Epidermal melanocyte (primary cell): ENCODE results near the gene ASTN2.

ENCODE experiments used
- DNase-seq: peaks from one replicate; pipeline ENCODE4 v3.0.0; 2011; ENCODE audit warnings: low spot score; ENCODE audit not compliant: insufficient read length

Gene ASTN2

DNA sequence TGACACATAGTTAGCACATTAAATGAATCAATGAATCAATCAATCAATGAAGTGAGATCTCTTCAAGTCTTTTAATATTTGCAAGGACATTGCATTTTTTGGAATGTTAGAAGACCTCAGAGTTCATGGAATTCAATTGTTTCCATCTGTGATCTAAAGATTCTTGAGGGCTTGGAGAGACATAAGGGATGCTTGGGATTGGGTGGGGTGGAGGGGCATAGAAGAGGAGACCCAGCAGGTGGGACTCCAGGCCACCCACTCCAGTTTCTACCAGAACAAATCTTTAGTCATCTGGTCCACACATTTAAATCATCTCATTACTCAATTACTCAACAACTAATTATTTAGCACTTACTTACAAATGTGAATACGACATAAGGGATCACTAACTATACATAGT, 978.7 kb downstream of the ASTN2 start:
- no peak for DNase-seq

DNA sequence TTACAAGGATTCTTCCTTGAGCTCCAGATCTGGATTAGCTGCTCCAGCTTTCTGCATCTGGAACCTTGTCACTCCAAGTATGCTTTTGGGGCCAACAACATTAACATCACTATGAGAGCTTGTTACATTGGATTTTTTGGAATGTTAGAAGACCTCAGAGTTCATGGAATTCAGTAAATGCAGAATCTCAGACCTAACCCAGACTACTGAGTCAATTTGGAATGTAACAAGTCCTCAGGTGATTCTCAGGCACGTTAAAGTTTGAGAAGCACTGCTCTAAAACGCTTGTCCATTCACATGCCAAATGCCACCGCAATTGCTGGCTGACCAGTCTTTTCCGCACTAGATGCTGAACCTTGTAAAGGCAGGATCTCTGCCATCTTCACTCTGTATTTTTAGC, 979.2 kb downstream of the ASTN2 start:
- no peak for DNase-seq

DNA sequence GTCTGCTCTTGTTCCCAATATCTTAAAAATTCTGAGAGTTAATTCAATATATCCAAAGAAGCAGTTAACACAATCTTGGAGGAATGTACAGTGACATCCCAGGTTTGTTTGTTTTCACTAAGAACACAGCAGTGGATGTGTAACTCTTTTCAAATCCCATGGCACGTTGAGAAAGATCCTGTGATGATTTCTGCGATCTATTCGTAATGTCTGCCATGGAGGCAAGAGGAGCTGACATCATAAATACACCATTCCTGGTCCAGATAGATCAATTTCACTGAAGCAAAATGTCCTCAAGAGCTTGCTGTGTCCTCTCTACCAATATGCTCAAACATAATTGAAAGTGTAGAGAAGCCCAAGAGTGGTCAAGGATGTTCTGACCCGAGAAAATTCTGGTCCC, 980.5 kb downstream of the ASTN2 start:
- no peak for DNase-seq

DNA sequence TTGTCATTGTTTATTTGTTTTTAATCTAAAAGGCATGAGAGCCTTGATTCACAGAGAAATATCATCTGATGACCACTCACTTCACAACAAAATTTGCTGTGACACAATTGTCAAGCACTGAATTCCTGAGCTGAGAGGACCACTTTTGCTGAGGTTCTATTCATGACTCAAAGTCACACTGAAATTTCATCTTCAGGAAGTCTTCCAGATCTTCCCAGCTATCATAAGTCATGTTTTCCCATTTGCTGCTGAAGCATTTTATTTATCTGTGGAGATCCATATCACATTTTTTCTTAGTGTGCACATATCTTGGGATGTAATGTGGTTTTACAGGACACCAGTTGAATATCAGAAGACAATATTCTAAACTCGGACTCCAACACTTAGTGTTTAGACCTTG, 982.8 kb downstream of the ASTN2 start:
- DNase-seq, result no peak

DNA sequence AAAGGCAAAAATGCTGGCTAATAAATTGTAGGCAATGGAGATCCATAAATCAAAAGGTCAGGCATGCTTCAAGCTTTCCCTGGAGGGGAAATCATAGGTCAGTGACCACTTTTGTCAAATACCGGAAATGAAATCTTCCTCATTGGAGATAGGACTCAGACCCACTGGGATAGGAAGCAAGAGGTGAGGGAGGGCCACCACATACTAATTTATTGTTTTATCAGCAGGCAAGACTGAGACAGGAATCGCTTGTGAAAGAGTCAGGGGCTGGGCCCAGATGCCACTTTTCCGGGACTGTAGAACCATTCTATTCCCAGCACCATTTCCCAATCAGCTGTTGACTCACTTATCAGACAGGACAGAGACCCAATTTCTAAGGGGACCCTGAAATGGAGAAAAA, 984.0 kb downstream of the ASTN2 start:
- no peak for DNase-seq

DNA sequence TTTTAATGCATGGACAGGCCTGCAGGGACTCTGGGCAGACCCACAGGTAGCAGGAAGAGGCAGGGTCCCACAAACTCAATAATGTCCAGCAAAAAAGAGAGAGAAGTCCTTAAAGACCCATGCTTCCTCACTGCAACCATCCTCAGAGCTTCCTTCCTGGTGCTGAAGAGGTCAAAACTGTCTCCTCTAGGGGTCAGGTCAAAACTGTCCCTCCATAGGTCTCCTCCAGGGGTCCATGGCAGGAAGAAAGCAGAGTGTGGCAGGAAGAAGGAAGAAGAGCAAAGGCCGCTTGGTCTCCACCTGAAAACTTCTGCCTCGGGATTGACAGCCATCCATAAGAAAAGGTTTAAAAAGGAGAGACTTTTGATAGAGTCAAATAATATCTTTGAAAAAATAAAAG, 989.6 kb downstream of the ASTN2 start:
- DNase-seq, result no peak

DNA sequence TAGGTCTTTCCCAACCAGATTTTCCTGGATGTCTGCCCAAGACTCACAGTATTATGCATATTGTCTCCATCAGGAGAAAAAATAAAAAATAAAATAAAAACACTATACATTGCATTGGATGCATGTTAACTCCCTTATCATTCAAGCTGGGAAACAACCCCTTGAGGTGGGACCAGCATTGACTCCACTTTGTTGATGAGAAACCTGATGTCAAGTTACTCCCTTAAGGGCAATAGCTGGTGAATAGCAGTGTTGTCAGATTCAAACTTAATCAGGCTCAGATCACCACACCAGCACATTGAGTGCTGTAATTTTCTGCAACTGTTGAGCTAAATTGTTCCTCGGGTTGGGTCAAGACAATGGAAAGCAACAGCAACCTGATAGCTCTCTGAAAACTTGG, 991.7 kb downstream of the ASTN2 start:
- no peak for DNase-seq

DNA sequence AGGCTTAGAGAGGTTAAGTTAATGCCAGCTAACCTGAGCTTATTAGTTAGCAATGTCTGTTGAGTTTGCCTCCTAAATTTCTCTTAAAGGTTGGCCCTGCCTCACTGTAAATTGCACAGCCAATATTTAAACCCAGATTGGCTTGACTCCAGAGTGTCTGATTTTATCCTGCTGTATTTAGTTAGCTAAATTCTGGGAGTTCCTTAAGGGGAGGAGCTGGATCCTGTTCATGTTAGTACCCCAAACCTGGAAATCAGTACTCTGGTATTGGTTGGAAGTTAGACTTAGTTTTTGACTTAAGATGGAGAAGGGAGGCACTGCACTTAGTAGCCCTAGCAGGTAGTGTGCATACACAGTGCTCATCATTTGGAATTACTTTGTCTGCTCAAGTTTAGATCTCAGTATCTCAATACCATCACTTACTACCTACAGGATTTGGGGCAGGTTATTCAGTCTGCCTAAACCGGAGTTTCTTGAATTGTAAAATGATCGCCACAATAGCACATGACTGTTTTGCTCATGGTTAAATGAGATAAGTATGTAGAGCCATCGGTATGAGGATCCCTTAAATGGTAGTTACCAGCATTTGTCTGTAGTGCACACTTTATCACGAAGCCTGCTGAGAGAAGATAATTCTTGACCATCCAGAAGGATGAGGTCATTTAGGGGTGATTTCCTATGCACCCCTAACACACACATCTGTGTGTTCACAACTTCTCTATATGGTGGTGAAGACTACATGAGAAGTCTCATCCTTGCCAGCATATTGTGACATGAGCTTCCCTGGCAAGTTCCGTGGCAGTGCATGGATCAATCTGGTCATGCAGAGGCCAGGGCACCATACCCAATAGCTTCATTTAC, 992.5 kb downstream of the ASTN2 start:
- no peak for DNase-seq

DNA sequence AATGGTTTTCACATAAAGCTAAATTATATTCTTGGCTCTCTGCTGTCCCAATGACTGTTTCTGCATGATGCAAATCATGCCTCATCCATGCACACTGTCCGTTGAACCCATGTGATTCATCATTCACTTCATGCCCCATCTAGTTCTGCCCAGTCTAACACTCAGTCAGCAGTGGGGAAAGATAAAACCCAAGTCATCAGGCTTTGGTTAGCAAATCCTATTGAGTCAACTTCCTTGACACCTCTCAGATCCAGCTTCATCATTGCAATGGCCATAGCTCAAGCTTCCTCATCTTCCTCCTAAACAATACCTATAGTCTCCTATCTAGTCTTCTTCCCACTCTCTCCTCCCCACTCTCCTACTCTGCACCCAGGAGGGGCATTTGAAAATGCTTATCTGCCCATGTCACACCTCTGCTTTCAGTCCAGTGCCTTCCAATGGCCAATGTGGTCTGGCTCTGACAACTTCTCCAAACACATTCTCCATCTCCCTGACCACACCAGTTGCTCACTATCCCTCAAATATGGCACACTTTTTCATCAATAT, 993.8 kb downstream of the ASTN2 start:
- DNase-seq, result no peak

DNA sequence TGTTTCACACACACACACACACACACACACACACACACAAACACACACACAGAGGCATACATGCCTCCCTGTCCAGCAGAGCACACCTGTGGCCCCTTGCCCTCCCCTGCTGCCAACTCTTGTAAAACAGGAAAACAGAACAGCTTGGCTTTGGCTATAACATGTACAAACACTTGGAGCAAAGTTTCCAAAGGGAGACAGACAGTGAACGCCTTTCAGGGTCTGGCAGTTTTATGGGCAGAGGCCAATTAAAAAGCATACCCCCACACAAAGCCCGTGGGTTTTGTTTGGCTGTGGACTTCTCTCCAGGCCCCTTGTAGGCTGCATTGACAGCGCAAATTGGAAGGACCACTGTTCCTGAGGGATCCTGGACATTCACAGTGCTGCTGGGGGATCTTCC, 995.7 kb downstream of the ASTN2 start:
- no peak for DNase-seq

DNA sequence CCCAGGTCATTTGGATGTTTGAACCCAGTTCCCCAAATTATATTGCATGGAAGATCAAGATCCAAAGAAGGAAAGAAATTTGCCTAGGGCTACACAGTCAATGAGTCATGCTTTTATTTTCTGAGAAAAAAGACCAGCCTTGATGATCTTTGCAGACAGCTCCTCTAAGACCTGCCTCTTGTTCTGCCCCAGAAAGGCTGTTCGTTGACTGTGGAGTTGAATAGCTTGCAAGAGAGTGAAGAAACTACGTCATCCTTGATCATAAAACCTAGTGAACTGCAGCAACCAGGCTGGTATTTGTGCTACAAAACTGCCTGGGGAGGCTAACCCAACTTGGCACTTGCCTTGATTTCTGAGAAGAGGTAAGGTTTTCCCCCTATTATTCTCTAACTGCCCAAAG, 997.4 kb downstream of the ASTN2 start:
- no peak for DNase-seq

DNA sequence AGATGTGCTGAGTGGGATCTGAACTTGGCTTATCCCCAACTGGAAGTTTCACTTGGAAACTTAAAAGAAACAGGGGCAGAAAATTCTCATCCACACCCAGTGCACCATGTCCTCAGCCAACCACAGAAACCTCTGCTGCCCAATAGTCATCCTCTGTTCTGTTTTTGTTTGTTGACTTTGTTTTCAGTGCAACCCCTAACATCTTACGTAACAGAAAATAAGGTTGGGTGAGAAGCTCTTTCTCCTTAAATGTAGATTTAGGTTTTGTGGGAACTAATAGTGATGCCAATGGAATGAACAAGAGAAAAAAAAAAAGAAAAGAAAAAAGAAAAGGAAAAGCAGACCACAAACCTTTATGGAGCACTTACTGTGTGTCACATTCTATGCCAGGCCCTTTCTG, 998.4 kb downstream of the ASTN2 start:
- no peak for DNase-seq

DNA sequence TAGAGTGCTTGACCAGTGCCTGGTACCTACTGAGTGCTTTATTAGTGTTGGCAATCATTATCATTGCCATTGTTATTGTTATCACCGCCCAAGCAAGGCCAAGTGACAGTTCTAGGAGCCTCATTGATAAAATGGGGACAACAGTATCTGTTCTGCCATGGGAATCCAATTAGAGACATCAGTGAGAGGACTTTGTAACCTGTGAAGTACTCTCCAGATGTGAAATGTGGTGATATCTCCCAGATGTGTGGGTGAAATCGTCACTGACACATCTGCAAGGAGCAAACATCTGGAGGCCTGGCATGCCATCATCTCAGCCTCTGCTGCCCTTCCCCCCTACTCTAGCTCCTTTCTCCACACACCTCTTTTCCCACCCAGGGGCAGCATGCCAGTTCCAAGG, 1000.5 kb downstream of the ASTN2 start:
- DNase-seq, result no peak

DNA sequence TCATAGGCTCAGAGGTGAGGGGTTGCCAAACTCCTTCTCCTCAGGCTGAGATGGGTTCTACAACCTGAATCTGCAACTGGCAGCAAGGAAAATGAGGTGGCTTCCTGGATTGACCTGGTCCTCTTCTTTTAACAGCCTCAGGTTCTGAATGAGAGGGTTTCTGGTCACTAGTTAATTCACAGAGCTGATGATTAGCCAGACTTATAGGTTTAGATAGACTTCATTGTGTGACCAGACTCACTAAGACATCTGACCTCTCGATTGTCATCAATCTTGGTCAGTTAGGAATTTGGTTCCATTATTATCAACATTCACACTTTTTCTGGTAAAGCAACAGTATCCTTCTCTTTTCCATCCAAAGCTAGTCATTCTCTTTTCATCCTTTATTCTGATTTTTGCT, 1003.4 kb downstream of the ASTN2 start:
- DNase-seq, result no peak

DNA sequence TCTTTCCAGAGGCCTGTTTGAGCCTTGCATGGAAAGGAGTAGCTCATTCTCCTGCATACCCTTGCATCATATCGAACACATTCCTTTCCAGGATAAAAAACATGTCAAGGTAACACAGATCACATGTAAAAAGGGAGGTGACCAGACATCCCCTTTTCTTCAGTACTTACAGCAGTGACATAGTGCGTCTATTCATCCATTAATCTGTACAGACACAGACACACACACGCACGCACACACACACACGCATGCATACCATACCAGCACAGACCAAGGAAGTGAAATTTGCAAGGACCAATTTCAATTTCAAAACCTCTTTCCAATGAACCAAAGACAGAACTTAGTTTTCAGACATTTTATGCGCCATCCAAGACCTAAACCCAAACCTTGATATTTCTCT, 1005.2 kb downstream of the ASTN2 start:
- no peak for DNase-seq

DNA sequence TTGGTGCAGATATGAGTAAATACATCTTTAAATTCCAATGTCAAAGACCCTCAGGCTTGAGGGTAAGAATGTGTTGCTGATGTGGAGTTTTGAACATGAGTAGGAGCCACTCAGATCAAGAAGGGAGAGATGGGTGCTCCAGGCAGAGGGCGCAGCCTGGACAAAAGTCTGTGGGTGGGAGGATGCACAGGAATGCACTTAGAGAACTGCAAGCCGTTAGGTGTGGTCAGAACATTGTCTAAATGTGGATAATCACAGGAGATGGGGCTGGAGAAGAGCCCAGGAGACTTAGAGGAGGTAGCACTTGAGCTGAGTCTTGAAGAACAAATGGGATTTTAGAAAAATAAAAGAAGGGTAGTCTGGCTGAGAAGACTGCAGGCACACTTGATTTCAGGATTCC, 1005.7 kb downstream of the ASTN2 start:
- DNase-seq, result no peak

DNA sequence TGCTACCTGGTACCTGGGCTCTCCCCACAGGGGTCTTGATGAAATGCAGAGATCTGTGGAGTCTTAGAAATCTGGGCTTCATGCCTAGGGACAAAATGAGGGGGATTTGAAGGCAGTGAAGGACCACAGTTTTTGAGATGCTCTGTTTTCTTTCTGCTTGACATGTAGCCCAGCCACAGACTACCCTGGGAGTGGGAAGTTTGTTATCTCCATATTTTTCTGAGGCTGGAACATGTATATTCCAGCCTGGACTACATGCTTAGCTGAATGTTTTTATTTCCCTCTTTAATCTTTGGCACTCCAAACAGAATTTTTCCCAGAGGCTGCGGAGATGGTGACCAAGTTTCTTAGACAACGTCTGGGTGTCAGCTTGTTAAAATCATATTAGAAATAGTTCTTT, 1008.4 kb downstream of the ASTN2 start:
- DNase-seq, result no peak

DNA sequence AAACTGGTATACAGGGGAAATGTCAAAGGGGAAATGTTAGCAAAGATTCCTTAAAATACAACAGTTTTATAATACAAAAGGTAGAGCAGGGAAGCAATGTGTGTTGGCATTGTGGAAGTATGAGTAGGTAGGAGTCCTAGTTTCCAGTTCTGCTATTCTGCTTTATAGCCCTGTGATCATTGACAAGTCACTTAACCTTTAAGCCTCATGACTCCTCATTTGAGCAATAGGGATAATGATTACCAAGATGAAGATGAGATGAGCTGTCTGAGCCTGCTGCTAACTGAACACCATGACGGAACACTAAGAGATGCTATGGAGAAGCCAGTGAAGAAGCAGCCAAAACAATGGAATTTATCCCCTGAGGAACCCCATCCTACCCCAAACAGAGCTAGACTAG, 1009.5 kb downstream of the ASTN2 start:
- no peak for DNase-seq

DNA sequence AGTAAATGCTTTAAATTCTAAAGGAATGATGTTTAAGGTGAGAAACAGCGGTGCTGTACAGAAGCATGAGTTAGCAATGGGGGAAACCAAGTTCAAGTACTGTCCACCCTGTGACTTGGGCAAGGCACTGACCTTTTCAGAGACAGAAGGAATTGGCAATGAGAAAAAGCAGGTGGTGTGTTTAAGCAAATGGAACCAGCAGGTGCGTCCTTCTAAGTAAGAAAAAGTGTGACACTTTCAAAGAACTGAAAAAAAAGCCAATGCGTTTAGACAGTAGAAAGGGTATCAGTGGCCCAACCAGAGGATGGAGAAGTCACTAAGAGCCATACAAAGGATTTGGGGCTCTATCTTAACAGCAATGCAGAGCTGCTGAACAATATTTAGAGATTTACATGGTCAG, 1010.6 kb downstream of the ASTN2 start:
- DNase-seq, result no peak

DNA sequence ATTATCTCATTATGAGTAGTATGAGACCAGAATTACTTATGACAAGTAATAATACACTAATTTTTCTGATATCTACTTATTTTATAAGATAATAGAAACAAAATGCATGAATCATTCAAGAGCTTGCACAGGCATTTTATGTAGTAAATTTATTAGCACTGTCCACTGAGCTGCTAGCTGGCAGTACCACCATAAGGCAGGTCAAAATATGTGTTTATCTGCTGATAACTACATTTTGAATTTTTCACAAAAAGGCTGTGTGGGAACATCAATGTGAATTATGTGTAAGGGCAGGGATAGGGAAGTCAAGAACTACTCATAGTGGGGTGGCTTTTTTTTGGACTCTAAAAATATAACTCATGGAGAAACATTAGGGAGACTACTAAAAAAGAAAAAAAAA, 1011.7 kb downstream of the ASTN2 start:
- DNase-seq, result no peak

DNA sequence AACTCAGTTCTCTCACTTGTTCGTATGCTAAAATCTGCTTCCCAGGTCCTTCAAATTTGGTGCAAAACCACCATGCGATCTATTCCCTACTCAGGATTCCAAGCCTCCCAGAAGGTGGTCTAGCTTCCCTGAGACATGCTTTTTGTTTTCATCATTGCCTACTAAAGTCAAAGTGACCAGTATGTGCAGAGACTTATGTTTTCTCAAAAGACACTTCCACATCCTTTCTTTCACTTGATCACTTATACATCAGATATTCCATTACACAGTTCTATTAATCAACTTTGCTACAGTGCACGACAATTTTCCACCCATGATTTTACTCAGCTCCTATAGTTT, 1019.2 kb downstream of the ASTN2 start:
- no peak for DNase-seq

DNA sequence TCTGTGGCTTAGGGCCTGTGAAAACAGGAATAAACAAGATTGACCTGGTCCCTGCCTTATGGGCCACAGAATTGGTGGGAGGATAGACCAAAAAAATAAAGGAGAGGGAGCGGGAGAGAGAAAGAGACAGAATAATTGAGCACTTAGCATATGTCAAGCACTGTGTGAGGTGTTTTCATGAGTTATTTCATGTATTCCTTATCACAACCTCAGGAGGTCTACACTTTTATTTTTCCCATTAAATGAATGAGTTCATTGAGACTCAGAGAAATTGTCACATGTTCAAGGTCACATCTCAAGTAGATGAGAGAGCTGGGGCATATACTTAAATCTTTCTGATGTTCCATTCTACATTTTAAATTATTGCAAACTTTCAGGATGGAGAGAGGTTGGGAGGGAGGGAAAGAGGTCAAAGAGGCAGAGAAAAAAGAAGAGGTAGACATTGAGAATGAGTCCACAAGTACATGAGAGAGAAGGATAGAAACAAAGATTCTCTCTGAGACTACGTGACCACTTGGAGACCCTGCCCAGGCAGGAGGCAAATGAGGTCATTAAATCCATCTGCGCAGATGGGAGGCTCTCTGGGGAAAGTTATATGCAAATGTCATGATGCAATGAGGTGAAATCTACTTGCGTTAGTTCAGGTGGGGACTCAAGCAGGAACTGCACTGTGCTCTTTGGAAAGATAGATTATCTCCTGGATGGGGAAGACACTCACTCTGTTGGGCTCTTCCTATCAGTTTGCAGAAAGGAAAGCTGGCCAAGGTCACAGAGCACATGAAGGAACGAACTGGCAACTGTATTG, 1019.8 kb downstream of the ASTN2 start:
- no peak for DNase-seq

DNA sequence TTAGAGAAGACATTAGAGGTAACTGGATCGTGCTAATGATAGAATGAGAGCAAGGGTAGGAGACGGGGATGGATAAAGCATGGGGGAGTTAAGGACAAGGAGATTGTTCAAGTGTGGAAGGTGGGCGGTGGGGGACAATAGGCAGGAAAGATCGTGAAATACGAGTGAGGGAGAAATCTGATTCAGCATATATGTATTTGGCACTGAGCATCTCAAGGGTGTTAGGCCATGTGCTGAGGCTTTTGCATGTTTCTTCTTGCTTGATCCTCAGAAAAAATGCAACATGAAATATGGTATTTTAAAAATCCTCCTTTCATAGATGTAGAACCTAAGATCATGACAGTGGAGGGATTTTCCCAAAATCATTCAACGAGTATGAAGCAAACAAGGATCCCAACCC, 1020.8 kb downstream of the ASTN2 start:
- no peak for DNase-seq
